Memory B cell (primary cell): ENCODE measurements around the gene CGB2.
"Not testable (repeated sequence)": the region's sequence is repeated elsewhere in the genome, so short reads cannot be mapped to it uniquely, and the experiment has no call there.

ENCODE experiments used
- ATAC-seq: fragments of 150-1000 bp; cut with Tn5 transposase; 2 replicates; pipeline ENCODE4 v1.10.0; 2021; ENCODE audit warnings: low read depth, mild to moderate bottlenecking, moderate library complexity
- DNase-seq, 2 donors: peaks; one replicate each; pipeline ENCODE4 v3.0.0; 2022; ENCODE audit warnings: low spot score in 2 of 2
- H3K27ac Mint-ChIP-seq: one replicate; pipeline ENCODE4 v1.8.0; 2022; ENCODE audit warnings: mild to moderate bottlenecking, moderate library complexity, mixed read lengths
- H3K27me3 Mint-ChIP-seq: one replicate; pipeline ENCODE4 v1.8.0; 2022; ENCODE audit warnings: mixed read lengths
- H3K36me3 Mint-ChIP-seq: one replicate; pipeline ENCODE4 v1.8.0; 2022; ENCODE audit warnings: mild to moderate bottlenecking, mixed read lengths
- H3K4me1 Mint-ChIP-seq: one replicate; pipeline ENCODE4 v1.8.0; 2022; ENCODE audit warnings: mixed read lengths
- H3K4me3 Mint-ChIP-seq: one replicate; pipeline ENCODE4 v1.8.0; 2022; ENCODE audit warnings: mild to moderate bottlenecking, moderate library complexity, mixed read lengths
- H3K9me3 Mint-ChIP-seq: one replicate; pipeline ENCODE4 v1.8.0; 2022; ENCODE audit warnings: mixed read lengths

The CGB2 gene

GRCh38 chr19:49031642-49032301 is at the start of gene CGB2:
Gene CGB2 (plus strand): TSS chr19:49031890. CDS start chr19:49032096, 206 bp downstream.
- not testable (repeated sequence) for H3K27ac Mint-ChIP-seq, H3K4me3 Mint-ChIP-seq

GRCh38 chr19:48982280-48982679 is 49.4 kb upstream of the CGB2 start:
- H3K4me3 Mint-ChIP-seq: no peak overlapping the region
- ATAC-seq (no peak), DNase-seq (no peak)
- peaks cover under 1% of the 10 kb centered on the region for H3K4me1 Mint-ChIP-seq
- peaks cover 20% of the 10 kb centered on the region for H3K36me3 Mint-ChIP-seq
- no peak overlapping the region for H3K27ac Mint-ChIP-seq
- H3K27me3 Mint-ChIP-seq: no peaks in the 10 kb centered on the region
- H3K9me3 Mint-ChIP-seq: no peaks in the 10 kb centered on the region

More at GRCh38 chr19:49031642-49032301, at the start of gene CGB2:
- not testable (repeated sequence) for H3K9me3 Mint-ChIP-seq, DNase-seq, H3K27me3 Mint-ChIP-seq, H3K4me1 Mint-ChIP-seq, H3K36me3 Mint-ChIP-seq
- ATAC-seq: peak; percentile 74

- peaks cover 25% of the 10 kb centered on the region for H3K36me3 Mint-ChIP-seq
- DNase-seq: no peak
These were observed 46.0 kb upstream of the CGB2 start for GRCh38 chr19:48985711-48986110.

GRCh38 chr19:48986211-48986610 is 45.5 kb upstream of the CGB2 start:
- H3K4me3 Mint-ChIP-seq: no peak overlapping the region
- no peaks in the 10 kb centered on the region for H3K9me3 Mint-ChIP-seq
- ATAC-seq: no peak
- H3K27ac Mint-ChIP-seq: no peak overlapping the region
- DNase-seq: no peak
- peaks cover 28% of the 10 kb centered on the region for H3K36me3 Mint-ChIP-seq
- peaks cover 19% of the 10 kb centered on the region for H3K4me1 Mint-ChIP-seq
- no peaks in the 10 kb centered on the region for H3K27me3 Mint-ChIP-seq

More at GRCh38 chr19:48985711-48986110, 46.0 kb upstream of the CGB2 start:
- Mint-ChIP-seq H3K27ac (no peak overlapping the region), H3K27me3 (no peaks in the 10 kb centered on the region), H3K4me1 (peaks cover 15% of the 10 kb centered on the region), H3K9me3 (no peaks in the 10 kb centered on the region), H3K4me3 (no peak overlapping the region)
- no peak for ATAC-seq

GRCh38 chr19:48987323-48987722 is 44.4 kb upstream of the CGB2 start:
- Mint-ChIP-seq H3K27ac (no peak overlapping the region), H3K4me1 (peaks cover 25% of the 10 kb centered on the region), H3K9me3 (no peaks in the 10 kb centered on the region), H3K27me3 (no peaks in the 10 kb centered on the region), H3K4me3 (no peak overlapping the region), H3K36me3 (peaks cover 22% of the 10 kb centered on the region)
- ATAC-seq (no peak), DNase-seq (no peak)

GRCh38 chr19:48988286-48988685 is 43.4 kb upstream of the CGB2 start:
- DNase-seq (no peak), ATAC-seq (no peak)
- Mint-ChIP-seq H3K9me3 (no peaks in the 10 kb centered on the region), H3K27ac (no peak overlapping the region), H3K4me1 (peaks cover 30% of the 10 kb centered on the region), H3K36me3 (peaks cover 19% of the 10 kb centered on the region), H3K4me3 (no peak overlapping the region), H3K27me3 (no peaks in the 10 kb centered on the region)

- Mint-ChIP-seq H3K27me3 (no peaks in the 10 kb centered on the region), H3K4me1 (peaks cover 33% of the 10 kb centered on the region), H3K36me3 (peaks cover 16% of the 10 kb centered on the region), H3K9me3 (no peaks in the 10 kb centered on the region), H3K4me3 (no peak overlapping the region), H3K27ac (no peak overlapping the region)
- DNase-seq (no peak), ATAC-seq (no peak)
These were observed 42.8 kb upstream of the CGB2 start for GRCh38 chr19:48988860-48989259.

- Mint-ChIP-seq H3K36me3 (peaks cover 16% of the 10 kb centered on the region), H3K27ac (peak overlapping the region; percentile 32), H3K4me3 (no peak overlapping the region), H3K27me3 (no peaks in the 10 kb centered on the region), H3K4me1 (peaks cover 37% of the 10 kb centered on the region), H3K9me3 (no peaks in the 10 kb centered on the region)
- ATAC-seq: no peak
- no peak for DNase-seq
These were observed 41.9 kb upstream of the CGB2 start for GRCh38 chr19:48989701-48990291.

GRCh38 chr19:48990400-48990799 is 41.3 kb upstream of the CGB2 start:
- Mint-ChIP-seq H3K36me3 (peaks cover 14% of the 10 kb centered on the region), H3K27me3 (no peaks in the 10 kb centered on the region), H3K27ac (peak overlapping the region; percentile 32), H3K4me1 (peaks cover 43% of the 10 kb centered on the region), H3K4me3 (no peak overlapping the region), H3K9me3 (no peaks in the 10 kb centered on the region)
- no peak for ATAC-seq
- DNase-seq: no peak

GRCh38 chr19:48991011-48991609 is 40.6 kb upstream of the CGB2 start:
- Mint-ChIP-seq H3K4me3 (peak overlapping the region; percentile 54), H3K27me3 (no peaks in the 10 kb centered on the region), H3K9me3 (no peaks in the 10 kb centered on the region), H3K4me1 (peaks cover 43% of the 10 kb centered on the region), H3K27ac (no peak overlapping the region), H3K36me3 (peaks cover 14% of the 10 kb centered on the region)
- no peak for ATAC-seq
- DNase-seq: no peak

GRCh38 chr19:48991873-48992580 is 39.7 kb upstream of the CGB2 start:
- Mint-ChIP-seq H3K9me3 (no peaks in the 10 kb centered on the region), H3K36me3 (peaks cover 14% of the 10 kb centered on the region), H3K4me3 (peak overlapping the region; percentile 95), H3K27ac (peak overlapping the region; percentile 95), H3K27me3 (no peaks in the 10 kb centered on the region), H3K4me1 (peaks cover 43% of the 10 kb centered on the region)
- ATAC-seq (no peak), DNase-seq (no peak)

- Mint-ChIP-seq H3K4me3 (peak overlapping the region; percentile 95), H3K4me1 (peaks cover 41% of the 10 kb centered on the region)
These were observed 39.0 kb upstream of the CGB2 start for GRCh38 chr19:48992581-48993174.

GRCh38 chr19:48993175-48994034 is 38.3 kb upstream of the CGB2 start, which contains the start of the genes GYS1 and RUVBL2:
Gene GYS1 (minus strand): TSS chr19:48993309. CDS start chr19:48993112, 197 bp downstream.
Gene RUVBL2 (plus strand): TSS chr19:48993887. CDS start chr19:48993912, 25 bp downstream.
- peaks cover 11% of the 10 kb centered on the region for H3K36me3 Mint-ChIP-seq
- H3K4me1 Mint-ChIP-seq: peaks cover 40% of the 10 kb centered on the region
- H3K27me3 Mint-ChIP-seq: no peaks in the 10 kb centered on the region

More at GRCh38 chr19:48992581-48993174, 39.0 kb upstream of the CGB2 start:
- Mint-ChIP-seq H3K36me3 (peaks cover 14% of the 10 kb centered on the region), H3K27ac (peak overlapping the region; percentile 95), H3K9me3 (no peaks in the 10 kb centered on the region), H3K27me3 (no peaks in the 10 kb centered on the region)
- no peak for ATAC-seq
- no peak for DNase-seq

More at GRCh38 chr19:48993175-48994034, 38.3 kb upstream of the CGB2 start, which contains the start of the genes GYS1 and RUVBL2:
- no peaks in the 10 kb centered on the region for H3K9me3 Mint-ChIP-seq
- H3K27ac Mint-ChIP-seq: peak within 1 kb of the TSS; percentile 95
- DNase-seq (peak; percentile 93 to 98), ATAC-seq (peak; percentile 88)
- H3K4me3 Mint-ChIP-seq: peak within 1 kb of the TSS; percentile 95
